Activated CD4-positive, alpha-beta T cell treated with anti-CD3 and anti-CD28 coated beads for 1 hour (primary cell): ENCODE results near the gene VPS29.
A peak's percentile ranks its signal among the peaks of the same experiment; 100 is the strongest.
"Not testable (repeated sequence)": the region's sequence is repeated elsewhere in the genome, so short reads cannot be mapped to it uniquely, and the experiment has no call there.

Experiments
- DNase-seq: peaks from one replicate; pipeline ENCODE4 v3.0.0-alpha.2; 2020

VPS29 gene

DNA sequence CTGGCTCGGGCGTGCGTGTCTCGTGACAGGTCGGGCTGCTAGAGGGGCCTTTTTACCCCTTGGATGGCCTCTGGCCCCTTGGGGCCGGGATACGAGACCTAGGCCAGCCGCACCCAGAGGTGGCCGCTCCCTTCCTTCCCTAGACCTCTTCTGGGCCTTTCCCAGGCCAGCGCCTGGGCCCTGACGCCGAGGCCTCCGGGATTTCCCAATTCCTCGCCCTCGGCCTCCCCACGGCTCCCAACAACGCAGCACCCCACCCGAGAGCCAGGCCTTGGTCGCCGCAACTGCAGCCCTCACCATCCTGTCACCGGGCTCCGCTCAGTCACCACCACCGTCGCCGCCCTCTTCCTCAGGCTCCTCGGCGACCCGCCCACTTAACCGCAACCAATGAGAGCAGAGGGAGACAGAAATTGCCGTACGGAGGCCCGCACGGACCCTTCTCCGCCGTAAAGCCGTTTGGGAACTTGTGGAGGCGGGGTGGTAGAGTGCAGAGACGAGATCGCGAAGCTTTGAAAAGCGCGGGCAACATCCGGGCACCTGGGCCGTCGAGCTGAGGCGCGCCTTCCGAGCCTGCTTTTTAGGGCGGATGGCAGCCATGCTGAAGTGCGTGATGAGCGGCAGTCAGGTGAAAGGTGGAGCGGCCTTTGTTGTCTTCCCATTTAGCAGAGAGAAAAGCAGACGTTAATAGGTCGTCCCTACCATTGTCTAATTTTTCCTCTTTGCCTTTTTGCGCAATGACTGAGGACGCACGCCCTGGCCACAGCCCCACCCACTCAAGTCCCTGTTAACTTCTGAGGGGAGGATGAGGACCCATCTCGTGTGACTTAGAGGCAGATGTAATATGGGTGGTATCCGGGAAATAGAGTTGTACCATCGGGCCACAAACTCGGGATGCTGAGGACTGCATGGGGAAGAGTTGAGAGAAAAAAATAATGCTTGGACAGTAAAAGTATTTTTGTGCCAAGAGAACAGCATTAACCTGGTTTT, at the start of gene VPS29, which contains the start of gene RAD9B:
Gene VPS29 (minus strand): TSS at position 360 of the 987 bp plus-strand sequence. CDS start 60 bp downstream, at position 300.
Gene RAD9B (plus strand): TSS at position 580 of the 987 bp plus-strand sequence. CDS start 7 bp downstream, at position 587.
- DNase-seq: peak; percentile 98

DNA sequence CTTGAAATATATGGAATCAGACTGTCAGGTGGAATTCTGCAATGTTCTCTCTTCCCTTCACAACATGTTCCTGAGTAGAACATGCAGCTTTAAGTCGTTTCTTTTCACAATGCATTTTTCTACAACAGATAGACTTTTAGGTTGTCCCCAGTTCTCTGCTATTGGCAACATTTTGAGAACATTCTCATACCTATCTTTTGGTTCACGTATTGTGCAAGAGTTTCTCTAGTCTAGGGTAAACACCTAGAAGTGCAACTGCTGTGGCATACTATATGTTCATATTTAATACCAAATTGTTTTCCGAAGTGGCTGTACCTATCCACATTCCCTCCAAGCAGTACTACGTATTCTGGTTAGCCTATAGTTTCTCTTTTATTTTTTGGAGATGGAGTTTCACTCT, 49.1 kb upstream of the VPS29 start:
- no peak for DNase-seq

DNA sequence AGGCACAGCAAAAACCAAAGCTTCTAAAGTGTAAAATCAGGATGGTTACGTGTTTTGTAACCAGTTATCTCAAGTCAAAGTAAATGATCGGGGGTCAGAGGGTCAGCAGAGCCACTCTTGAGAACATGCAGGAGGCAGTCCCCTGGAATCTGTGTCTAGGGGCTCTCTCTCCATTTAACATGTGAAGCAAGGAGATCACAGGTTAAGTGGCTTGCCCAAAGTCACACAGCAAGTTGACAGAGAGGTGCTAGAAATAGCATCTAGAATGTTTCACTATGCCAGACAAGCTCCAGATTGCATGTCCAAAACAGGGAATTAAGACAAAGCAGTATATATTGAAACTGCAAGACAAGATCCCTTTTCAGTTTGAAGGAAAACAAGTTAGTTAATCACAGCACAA, 47.8 kb upstream of the VPS29 start:
- DNase-seq: no peak

DNA sequence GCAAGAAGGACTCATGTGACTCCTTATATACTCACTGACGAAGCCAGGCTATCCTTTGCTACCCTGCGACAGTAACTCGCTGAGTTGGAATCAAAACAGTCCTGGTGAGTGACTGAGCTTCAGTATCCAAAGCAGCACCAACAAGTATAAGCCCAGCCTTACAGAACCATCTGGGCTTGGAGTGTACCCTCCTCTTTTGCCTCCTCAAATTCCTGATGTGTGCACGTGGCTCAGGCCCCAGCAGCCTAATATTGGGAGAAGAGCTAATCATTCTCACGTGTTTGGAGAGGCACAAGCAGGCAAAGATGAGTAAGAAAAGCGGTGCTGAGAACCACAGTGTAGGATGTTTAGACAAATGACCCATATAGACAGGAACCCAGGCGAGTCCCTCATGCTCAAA, 46.8 kb upstream of the VPS29 start:
- DNase-seq: no peak

DNA sequence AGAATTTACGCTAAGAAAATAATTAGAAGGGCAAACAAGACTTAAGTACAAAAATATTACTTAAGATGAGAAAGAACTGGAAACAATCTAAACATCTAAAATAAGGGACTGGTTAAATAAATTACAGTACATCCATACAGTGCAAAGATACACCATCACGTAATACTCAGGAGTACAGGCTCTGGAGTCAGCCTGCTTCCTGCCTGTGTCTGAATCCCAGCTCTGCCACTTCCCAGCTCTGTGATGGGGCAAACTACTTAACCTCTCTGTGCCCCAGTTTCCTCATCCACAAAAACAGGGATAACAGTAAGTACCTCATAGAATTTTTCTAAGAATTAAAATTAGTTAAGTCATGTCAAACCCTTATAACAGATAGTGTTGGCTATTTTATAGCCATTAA, 45.2 kb upstream of the VPS29 start:
- no peak for DNase-seq

DNA sequence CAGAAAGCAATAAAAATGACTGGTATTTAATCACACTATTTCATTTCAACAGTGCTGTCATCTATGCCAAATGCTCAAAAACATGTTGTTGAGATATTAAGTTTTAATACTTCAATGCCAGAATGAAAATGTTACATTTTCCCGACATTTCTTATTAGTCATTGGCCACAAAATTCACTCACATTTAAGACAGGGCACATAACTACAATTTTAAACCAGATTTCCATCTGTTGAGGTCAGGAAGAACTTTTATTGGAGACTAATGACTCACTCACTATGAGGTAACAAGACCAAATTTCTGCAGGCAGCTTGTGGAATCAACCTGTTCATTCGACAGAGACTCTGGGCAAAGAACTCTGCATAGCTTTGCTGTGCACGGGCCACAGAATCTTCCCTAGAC, 44.4 kb upstream of the VPS29 start:
- no peak for DNase-seq

DNA sequence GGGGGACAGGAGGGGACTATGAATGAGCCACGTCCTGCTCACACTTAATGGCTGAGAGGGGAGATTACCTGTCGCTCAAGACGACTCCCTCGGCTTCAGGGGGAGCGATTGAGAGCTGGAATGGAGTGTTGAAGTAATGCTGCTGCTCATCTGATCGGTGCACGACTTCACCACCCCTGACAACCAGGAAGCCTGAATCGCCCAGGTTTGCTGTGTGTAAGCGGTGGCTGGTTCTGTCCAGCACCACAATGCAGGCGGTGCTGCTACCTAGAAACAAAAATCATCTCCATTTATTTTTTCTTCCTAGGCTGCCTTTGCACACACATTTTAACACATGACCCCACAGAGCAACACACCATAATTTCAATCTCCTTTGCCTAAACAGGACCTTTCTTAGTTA, 43.9 kb upstream of the VPS29 start:
- no peak for DNase-seq

DNA sequence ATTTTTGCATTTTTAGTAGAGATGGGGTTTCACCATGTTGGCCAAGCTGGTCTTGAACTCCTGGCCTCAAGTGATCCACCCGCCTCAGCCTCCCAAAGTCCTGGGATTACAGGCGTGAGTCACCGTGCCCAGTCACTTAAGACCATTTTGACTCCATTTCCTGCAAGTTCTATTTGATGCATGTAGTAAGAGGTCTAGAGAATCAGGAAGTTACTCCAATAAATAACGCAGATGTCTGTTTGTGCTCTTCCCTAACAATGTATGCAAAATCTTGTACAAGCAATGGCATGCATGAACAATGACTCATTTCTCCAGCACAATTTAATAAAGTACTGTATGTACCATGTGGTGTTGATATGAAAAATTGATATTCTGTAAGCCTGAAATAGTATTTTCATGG, 43.3 kb upstream of the VPS29 start:
- DNase-seq: not testable (repeated sequence)

DNA sequence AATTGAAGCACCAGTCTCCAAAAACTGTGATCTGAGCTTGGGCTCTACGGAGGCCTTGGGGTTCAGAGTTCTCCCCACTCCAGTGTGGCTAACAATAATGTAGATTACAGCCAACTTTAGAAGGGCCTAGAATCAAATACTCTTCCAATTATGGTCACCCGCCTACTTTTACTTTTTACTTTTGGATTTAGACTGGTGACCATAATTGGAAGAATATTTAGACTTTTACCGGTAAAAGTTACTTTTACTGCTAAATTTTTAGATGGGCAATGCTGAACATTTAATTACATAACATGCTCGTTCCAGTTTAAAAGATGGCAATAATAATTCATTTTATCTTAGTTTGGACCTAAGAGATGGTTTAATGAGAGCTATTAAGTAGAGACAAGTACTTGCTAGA, 42.1 kb upstream of the VPS29 start:
- DNase-seq: no peak

DNA sequence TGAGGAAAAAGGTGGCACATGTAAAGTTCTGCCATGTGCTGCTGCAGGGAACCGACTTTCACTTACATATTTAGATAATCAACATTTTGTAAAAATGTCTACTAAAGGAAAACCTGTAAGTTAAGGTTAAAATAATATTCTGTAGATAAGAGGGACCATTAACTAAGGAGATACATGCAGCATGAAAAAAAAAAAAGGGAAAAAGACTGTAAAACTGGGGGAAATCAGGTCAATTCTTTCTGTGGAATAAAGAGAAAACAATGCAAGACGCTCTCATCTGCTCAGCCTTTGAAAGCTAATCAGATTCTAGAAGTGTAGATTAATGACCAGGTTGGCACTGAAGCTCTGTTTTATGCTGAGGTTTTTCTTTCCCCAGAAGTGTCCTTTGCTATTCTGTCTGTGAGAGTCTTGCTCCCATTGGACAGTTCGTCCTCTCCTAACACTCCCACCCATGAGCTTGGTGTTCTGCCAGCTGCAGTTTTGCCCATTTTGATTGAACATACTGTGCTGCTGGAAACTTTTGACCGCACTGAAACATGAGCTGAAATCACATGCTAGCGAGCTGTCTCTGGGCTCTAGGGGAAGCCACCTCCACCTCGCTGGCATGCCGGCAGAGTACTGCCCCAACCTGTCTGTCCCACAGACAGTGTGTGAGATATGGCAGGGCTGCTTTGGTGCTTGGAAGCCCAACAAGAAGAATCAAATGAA, 41.5 kb upstream of the VPS29 start:
- DNase-seq: no peak

DNA sequence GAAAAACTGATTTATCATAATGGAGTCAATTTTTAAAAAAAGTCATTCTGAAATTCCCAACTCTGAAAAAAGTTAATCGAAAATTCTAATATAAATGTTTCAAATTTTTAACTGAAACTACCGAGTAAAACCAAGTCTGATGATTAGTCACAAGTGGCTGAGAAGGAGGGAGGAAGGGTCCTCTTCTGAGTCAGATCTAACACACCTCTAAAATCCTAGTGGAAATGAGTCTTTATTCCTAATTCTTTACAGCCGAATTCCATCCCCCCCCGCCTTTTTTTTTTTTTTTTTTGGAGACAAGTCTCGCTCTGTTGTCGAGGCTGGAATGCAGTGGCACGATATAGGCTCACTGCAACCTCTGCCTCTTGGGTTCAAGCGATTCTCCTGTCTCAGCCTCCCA, 38.1 kb upstream of the VPS29 start:
- no peak for DNase-seq

DNA sequence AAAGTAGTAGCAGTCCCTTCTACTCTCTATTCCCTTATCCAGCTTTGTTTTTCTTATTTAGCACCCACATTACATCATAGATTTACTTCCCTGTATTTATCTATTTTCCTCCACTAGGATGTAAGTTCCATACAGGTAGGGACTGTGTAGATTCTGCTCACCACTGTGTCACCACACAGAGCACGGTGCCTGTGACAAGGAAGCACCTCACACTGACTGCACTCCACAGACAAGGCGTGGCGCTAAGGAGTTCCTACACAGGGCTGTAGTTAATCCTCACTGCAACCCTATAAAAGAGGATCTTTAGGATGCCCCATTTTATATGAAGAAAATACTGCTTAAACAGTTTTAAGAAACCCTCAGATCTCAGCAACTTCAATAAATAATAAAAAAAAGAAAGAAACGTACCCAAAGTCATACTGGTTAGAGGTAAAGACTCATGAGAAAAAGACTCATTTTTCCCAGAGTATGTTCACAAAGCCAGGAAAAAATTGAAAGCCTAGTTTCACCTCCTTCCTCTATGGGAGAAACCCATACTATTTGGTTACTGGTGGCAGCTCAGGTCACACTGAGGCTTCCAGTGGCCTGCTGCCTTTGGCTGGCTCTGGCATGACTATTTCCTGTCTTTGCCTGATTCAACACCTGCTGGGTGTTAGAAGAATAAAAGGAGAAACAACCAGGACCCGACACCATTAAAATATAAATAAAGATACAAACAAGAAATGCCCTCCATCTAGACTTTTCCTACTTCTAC, 37.1 kb upstream of the VPS29 start:
- no peak for DNase-seq

DNA sequence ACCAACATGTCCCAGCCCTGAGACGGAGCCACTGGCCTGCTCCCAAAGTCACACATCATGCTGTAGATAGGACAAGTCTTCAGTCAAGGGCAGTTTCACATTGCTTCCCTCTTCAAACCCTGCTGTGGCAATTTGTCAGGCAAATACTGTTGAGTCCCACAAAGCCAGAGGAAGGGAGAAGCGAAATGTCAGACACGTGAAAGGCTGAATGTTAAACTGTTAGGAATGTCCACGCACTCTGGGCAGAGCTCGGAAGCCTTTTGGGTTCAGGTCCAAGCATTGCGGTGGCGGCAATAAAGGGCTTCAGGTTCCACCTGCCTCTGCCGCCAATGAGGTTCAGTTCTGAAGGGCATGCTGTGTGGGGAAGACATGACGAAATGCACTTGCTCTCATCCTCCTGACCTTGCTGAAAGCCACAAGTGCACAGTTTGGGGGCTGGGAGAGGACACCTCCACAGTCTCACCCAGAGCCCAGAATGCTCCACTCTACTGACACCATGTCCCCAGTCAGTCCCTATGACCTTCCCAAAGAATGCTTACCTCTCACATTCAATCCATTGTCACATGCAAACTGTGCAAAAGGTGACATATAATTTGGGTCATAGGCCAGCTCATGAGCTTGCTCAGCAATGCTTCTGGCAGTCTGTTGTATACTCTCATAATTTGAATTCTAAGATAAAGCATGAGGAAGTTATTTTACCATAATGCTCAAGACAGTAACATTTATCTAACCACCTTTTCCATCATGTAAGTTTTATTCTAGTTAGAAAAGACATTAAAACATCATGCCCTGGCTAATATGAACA, 35.9 kb upstream of the VPS29 start:
- no peak for DNase-seq

DNA sequence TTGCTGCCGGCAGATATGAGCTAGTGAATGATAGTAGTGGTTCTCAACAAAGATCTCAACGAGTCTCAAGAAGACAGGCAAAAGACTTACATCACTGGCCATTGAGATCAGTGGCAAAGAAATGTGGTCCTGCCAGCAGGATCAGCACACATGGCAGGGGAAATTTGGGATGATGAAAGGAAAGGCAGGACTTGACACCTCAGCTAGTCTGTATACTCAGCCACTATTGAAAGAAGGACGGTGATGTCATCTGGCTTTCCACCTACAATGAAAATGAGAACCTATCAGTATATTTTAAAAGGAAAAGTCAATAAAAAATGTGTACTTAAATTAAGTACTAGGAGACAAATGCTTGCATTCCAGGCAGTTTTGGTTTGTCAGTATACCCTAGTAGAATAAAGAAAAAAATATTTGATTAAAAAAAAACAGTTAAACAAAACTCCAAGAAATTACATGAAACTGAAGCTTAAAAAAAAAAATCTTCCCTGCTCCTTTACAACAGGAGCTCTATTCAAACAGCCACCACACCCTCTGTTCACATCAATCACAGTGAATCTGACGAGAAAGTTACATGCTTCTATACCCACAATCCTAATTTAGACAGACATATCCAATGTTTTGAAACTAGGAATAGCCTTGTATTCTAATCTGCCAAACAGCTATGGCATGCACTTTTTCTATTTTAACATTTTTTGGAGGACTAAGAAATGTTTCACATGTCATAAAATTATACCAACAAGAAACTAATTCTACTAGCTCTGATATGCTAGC, 35.1 kb upstream of the VPS29 start:
- no peak for DNase-seq

DNA sequence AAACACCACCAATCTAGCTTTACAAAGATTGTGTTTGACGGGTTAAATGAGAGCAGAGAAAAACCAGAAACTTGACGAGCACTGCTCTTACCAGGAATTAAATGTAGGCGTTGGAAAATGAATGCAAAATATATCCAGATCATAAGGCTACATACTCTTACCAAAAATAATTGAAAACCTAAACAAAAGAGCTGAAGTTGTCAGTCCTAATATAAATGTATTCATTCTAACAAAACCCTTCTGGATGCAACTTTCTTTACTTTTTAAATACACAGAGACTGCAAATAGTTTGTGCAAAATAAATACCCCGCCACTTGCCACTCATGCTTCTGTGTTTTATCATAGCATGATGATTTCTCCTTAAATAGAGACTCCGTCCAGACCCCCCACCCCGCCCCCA, 32.9 kb upstream of the VPS29 start:
- DNase-seq: no peak

DNA sequence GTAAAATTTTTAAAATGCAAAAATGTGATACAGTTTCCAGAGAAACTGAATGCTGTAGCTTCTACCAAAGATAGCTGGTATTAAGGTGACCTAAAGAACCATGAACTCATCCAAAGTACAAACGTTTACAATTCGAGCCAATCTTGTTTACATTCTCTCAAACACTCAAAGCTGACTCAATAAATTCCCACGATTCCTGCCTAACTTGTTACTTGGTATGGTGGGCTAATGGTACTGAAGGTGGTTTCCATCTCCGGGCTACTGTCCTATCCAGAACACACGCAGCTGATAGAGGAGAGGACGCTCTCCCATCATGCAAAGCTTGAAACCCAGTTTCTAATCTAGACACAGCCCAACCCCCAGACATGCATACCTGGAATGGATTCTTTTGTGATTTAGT, 31.7 kb upstream of the VPS29 start:
- no peak for DNase-seq

DNA sequence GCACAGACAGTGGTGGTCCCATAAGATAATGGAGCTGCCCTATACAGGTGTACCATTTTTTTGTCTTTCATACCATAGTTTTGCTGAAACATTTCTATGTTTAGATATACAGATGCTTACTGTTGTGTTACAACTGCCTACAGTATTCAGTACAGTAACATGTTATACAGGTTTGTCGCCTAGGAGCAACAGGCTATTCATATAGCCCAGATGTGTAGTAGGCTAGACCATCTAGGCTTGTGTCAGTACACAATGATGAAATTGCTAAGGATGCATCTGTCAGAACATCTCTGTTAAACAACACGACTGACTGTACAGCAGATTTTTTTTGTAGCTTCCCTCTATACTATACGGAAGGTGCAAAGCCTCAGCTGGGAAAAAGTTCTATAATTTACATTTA, 30.7 kb upstream of the VPS29 start:
- DNase-seq: no peak

DNA sequence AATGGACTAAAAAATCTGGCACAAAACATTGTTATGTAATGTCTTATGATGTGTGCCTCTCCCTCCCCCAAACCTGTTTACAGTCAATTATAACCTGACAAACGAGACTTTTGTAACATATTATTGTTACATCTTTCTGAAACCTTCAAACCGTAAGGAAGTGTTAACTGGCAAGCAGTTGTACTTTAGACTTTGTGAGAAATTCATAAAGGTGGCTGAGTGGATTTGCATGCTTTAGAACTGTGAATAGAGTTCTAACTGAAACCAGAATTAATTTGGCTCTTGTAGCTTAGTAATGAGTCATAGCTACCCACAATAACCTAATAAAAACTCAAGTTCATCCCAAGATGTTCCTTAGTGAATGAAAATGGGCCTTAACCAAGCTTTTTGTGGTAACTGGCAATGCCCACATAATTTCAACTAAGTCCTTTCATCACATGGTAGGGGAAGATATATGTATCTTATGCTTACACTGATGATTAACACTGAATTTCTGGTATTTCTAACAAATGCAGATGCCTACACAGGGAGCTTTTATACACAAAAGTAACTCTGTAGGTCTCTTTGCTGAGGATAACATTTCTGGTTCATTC, 29.9 kb upstream of the VPS29 start:
- no peak for DNase-seq

DNA sequence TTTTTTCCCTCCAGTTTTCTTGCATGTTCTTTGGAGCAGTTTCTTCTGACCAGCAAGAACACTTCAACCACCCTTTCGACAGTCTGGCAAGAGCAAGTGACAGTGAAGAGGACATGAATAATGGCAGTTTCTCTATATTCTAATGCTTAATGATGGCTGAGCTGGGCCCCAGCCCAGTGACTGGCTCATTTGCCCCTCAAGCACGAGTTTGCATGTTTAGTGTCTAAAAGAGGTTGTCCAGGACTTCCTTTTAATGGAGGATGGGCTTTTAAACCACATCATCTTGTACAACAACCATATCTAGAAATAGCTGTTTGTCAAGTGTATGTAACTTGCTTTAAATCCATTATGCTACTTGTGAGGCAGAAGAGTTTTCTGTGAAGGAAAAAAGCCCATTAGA, 28.6 kb upstream of the VPS29 start:
- no peak for DNase-seq

DNA sequence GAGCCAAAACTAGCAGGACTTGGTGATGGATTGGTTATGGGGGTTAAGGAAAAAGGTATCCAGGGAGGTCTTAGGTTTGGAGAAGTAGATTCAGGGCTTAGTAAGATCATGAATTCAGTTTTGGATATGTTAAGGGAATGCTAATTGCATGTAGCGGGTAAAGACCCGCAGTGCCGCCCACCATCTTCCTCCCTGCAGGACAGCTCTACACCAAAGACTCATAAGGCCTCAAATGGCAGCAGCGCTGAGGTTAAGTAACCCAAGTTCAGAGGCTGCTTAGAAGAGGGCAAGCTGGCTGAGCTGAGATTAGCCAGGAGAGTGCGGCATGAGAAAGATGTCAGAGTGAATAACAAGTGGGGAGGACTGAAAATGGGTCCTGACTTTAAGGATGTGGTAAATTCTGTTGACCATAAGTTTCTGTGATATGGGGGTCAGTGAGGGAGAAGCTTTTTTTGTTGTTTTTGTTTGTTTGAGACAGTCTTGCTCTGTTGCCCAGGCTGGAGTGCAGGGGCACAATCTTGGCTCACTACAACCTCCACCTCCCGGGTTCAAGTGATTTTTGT, 26.4 kb upstream of the VPS29 start:
- DNase-seq: no peak
